CD4-positive, alpha-beta memory T cell (primary cell): ENCODE results near the gene FRMD5. TPM values are rescaled to one million over a fixed set of nuclear protein-coding genes. Genes with fewer than 3 reads are reported as not detected.

Experiments used
- CTCF ChIA-PET: fragments of 350-600 bp; sonication (Branson Sonifier 250); formaldehyde crosslinking; loops from one replicate; lab custom pipeline; 2021; ENCODE audit warnings: inconsistent platforms; ENCODE audit not compliant: partially characterized antibody; lab: Charles Lee
- POLR2A ChIA-PET: fragments of 350-600 bp; sonication (Branson Sonifier 250); formaldehyde crosslinking; loops from one replicate; lab custom pipeline; 2021; ENCODE audit not compliant: partially characterized antibody; lab: Charles Lee
- DNase-seq, 5 donors: peaks; one replicate each; pipeline versions ENCODE4 v3.0.0 to v3.0.0-alpha.2; 2020 to 2022; ENCODE audit warnings: mixed read lengths in 1 of 5
- H3K27ac ChIP-seq: one replicate; pipeline ENCODE4 v1.7.0; 2013; ENCODE audit warnings: low read depth, low read length
- H3K27me3 ChIP-seq: 2 replicates; pipeline ENCODE4 v1.7.0; 2013; ENCODE audit warnings: mild to moderate bottlenecking, low read length, moderate library complexity; ENCODE audit not compliant: insufficient read depth
- H3K36me3 ChIP-seq: 2 replicates; pipeline ENCODE4 v1.7.0; 2013; ENCODE audit warnings: mild to moderate bottlenecking, low read length, moderate library complexity; ENCODE audit not compliant: insufficient read depth
- H3K4me1 ChIP-seq: 2 replicates; pipeline ENCODE4 v1.7.0; 2013; ENCODE audit warnings: mild to moderate bottlenecking, low read length, moderate library complexity; ENCODE audit not compliant: insufficient read depth
- H3K4me3 ChIP-seq, 2 donors: one replicate each; pipeline ENCODE4 v1.7.0; 2013; ENCODE audit warnings: low read length in 2 of 2, mild to moderate bottlenecking in 1 of 2
- H3K9me3 ChIP-seq, 2 donors: one replicate each; pipeline ENCODE4 v1.7.0; 2013; ENCODE audit warnings: low read length in 2 of 2, control low read depth in 1 of 2; ENCODE audit not compliant: control insufficient read depth in 1 of 2
- H3K27ac Mint-ChIP-seq, 7 donors: one replicate each; pipeline ENCODE4 v1.8.0; 2020 to 2021; ENCODE audit warnings: mixed read lengths in 7 of 7, mild to moderate bottlenecking in 6 of 7, inconsistent platforms in 3 of 7, moderate library complexity in 3 of 7
- H3K27me3 Mint-ChIP-seq, 2 donors: one replicate each; pipeline ENCODE4 v1.8.0; 2020 to 2021; ENCODE audit warnings: mixed read lengths in 2 of 2
- H3K36me3 Mint-ChIP-seq, 2 donors: one replicate each; pipeline ENCODE4 v1.8.0; 2020 to 2021; ENCODE audit warnings: mixed read lengths in 2 of 2, inconsistent platforms in 1 of 2, mild to moderate bottlenecking in 1 of 2
- H3K4me1 Mint-ChIP-seq, 4 donors: one replicate each; pipeline ENCODE4 v1.8.0; 2020 to 2021; ENCODE audit warnings: mixed read lengths in 4 of 4, mild to moderate bottlenecking in 1 of 4
- H3K4me3 Mint-ChIP-seq, 8 donors: one replicate each; pipeline ENCODE4 v1.8.0; 2020 to 2021; ENCODE audit warnings: mixed read lengths in 8 of 8, mild to moderate bottlenecking in 7 of 8, moderate library complexity in 6 of 8, inconsistent platforms in 3 of 8
- H3K9me3 Mint-ChIP-seq, 8 donors: one replicate each; pipeline ENCODE4 v1.8.0; 2020 to 2021; ENCODE audit warnings: mixed read lengths in 8 of 8, mild to moderate bottlenecking in 5 of 8, inconsistent platforms in 3 of 8, moderate library complexity in 1 of 8
- intact Hi-C: fragments of 100-400 bp; cut with micrococcal nuclease; formaldehyde crosslinking; loops from one replicate; pipeline ENCODE4 v1.15.1; 2023
- polyA plus RNA-seq, 2 donors: library from polyadenylated mRNA; unstranded; fragments of 300-500 nt; fragmentation: Illumina TruSeq; gene quantifications; one replicate each; pipeline ENCODE4 v1.2.3, GENCODE V29; 2021
- total RNA-seq, 2 experiments: library from RNA; stranded (reverse); gene quantifications; one replicate each; pipeline ENCODE4 v1.2.3, GENCODE V29; 2021

The FRMD5 gene
- total and polyA plus RNA-seq, 4 experiments from 2014 or later, result 0.08 to 0.47 TPM; not detected in 2

DNA sequence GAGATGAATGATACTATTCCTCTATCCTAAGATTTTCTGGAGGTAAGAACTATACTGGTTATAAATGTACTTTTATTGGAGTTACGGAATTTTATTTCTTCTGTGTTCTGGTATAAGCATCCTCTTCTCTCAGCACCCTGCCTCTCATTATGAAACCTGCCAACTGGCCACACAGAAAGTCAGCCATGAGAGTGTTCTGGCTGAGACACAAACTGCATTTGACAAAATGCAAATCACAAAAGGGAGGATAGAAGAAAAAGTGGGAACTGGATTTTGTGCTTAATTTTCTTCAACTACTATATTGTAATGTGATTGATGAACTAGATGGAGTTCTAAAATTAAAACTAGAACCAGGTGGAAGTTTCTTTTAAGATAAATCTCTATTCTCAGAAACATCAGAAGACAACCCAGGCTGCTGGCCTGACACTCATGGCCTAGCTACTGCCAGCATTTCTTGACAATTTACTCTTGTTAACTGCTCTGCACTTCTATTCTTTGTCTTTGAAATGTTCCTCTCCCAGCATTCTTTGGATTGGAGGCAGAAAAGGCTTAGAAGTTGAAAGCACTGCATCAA lies 225.2 kb downstream of the FRMD5 start:
- H3K4me3 ChIP-seq, result no peak overlapping the region
- ChIA-PET CTCF (no interaction called here), POLR2A (no interaction called here)
- no peak overlapping the region for H3K27ac ChIP-seq
- no peaks in the 10 kb centered on the region for H3K36me3 Mint-ChIP-seq
- H3K27me3 ChIP-seq, result no peaks in the 10 kb centered on the region
- H3K4me3 Mint-ChIP-seq, result no peak overlapping the region
- no peaks in the 10 kb centered on the region for H3K9me3 Mint-ChIP-seq
- H3K9me3 ChIP-seq, result no peaks in the 10 kb centered on the region
- no peaks in the 10 kb centered on the region for H3K36me3 ChIP-seq
- intact Hi-C loops, result no loop called here
- H3K4me1 ChIP-seq, result peaks cover 8% of the 10 kb centered on the region
- DNase-seq, result no peak
- peaks cover 0 to 7% of the 10 kb centered on the region in 2 donors for H3K27me3 Mint-ChIP-seq
- peaks cover 3 to 16% (median 6%) of the 10 kb centered on the region in 4 donors for H3K4me1 Mint-ChIP-seq
- no peak overlapping the region for H3K27ac Mint-ChIP-seq

DNA sequence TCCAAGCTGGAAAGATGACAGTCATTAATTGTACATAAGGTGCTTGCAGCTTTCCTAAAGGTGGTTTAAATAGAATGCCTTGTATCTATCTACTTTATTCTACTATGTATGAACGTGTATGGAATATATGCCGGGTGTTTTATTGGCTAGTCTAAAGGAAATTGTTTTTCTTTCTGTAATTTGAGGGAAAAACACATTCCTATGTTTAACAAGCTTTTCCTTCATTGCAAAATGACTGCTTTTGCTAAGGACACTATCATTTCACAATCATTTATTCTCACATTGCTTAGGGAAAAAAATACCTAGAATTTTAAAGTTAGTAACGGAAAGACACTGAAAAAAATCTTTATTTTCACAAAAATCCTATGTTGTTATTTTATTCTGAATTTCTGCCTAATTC lies 226.5 kb downstream of the FRMD5 start:
- Histone ChIP-seq H3K27ac (no peak overlapping the region), H3K27me3 (no peaks in the 10 kb centered on the region), H3K9me3 (no peaks in the 10 kb centered on the region), H3K4me3 (no peak overlapping the region), H3K4me1 (no peaks in the 10 kb centered on the region), H3K36me3 (no peaks in the 10 kb centered on the region)
- ChIA-PET POLR2A (no interaction called here), CTCF (no interaction called here)
- no peak for DNase-seq
- H3K27me3 Mint-ChIP-seq, result peaks cover under 1 to 8% of the 10 kb centered on the region in 2 donors
- no peak overlapping the region for H3K4me3 Mint-ChIP-seq
- intact Hi-C loops, result no loop called here
- H3K27ac Mint-ChIP-seq, result no peak overlapping the region
- no peaks in the 10 kb centered on the region for H3K36me3 Mint-ChIP-seq
- H3K9me3 Mint-ChIP-seq, result no peaks in the 10 kb centered on the region
- H3K4me1 Mint-ChIP-seq, result peaks cover 0 to 4% (median 0%) of the 10 kb centered on the region in 4 donors

DNA sequence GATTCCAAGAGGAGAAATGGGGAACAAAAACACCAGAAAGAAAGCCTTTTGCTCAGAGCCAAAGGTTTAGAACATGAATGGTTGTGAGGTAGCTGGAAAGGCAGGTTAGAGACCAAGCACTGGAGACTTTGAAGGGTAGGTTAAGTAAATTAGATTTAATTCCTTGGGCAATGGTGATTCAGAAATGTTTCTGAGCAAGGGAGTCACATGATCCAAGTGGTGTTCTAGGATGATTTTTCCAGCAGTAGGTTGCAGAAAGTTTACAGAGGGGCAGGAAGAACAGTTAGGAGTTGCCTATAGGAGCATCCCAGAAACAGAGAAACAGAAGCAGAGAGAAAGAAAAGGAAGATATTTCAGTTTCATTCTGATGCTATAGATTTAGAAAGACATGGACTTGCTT lies 228.4 kb downstream of the FRMD5 start:
- intact Hi-C loops, result no loop called here
- H3K36me3 ChIP-seq, result no peaks in the 10 kb centered on the region
- CTCF ChIA-PET, result no interaction called here
- no peaks in the 10 kb centered on the region for H3K27me3 ChIP-seq
- Mint-ChIP-seq H3K9me3 (no peaks in the 10 kb centered on the region), H3K4me1 (no peaks in the 10 kb centered on the region), H3K27ac (no peak overlapping the region), H3K4me3 (no peak overlapping the region), H3K27me3 (peaks cover 3 to 8% of the 10 kb centered on the region in 2 donors), H3K36me3 (no peaks in the 10 kb centered on the region)
- H3K4me1 ChIP-seq, result no peaks in the 10 kb centered on the region
- no peaks in the 10 kb centered on the region for H3K9me3 ChIP-seq
- POLR2A ChIA-PET, result no interaction called here
- DNase-seq, result no peak
- no peak overlapping the region for H3K27ac ChIP-seq
- H3K4me3 ChIP-seq, result no peak overlapping the region

DNA sequence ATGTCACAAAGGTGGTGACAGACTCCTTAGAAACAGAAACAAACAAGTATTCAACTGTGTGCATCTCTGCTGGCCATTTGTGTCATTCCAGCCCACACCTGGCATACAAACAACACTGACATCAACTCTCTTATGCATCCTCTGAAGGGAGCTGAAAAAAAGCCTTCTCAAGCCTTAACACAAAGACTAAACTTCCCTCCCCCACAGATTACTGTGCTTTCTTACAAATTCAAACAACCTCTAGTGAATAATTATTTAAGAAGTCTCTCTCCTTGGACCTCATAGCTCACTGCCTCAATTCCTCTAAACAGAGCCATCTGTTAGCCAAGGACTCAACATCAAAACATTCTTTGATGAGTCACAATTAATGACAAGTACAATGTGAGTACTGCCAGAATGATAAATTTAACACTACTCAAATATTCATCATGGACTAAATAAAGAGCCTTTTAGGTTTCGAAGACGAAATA lies 236.2 kb downstream of the FRMD5 start:
- no peak overlapping the region for H3K4me3 ChIP-seq
- H3K36me3 ChIP-seq, result no peaks in the 10 kb centered on the region
- H3K9me3 Mint-ChIP-seq, result peaks cover 0 to 2% (median 0%) of the 10 kb centered on the region in 8 donors
- H3K27me3 ChIP-seq, result peaks cover 5% of the 10 kb centered on the region
- DNase-seq, result no peak
- no peaks in the 10 kb centered on the region for H3K4me1 Mint-ChIP-seq
- no peak overlapping the region for H3K4me3 Mint-ChIP-seq
- H3K9me3 ChIP-seq, result no peaks in the 10 kb centered on the region
- POLR2A ChIA-PET, result no interaction called here
- intact Hi-C loops, result no loop called here
- no peak overlapping the region for H3K27ac ChIP-seq
- no peaks in the 10 kb centered on the region for H3K36me3 Mint-ChIP-seq
- peaks cover 6 to 15% of the 10 kb centered on the region in 2 donors for H3K27me3 Mint-ChIP-seq
- no peaks in the 10 kb centered on the region for H3K4me1 ChIP-seq
- H3K27ac Mint-ChIP-seq, result no peak overlapping the region
- CTCF ChIA-PET, result no interaction called here

DNA sequence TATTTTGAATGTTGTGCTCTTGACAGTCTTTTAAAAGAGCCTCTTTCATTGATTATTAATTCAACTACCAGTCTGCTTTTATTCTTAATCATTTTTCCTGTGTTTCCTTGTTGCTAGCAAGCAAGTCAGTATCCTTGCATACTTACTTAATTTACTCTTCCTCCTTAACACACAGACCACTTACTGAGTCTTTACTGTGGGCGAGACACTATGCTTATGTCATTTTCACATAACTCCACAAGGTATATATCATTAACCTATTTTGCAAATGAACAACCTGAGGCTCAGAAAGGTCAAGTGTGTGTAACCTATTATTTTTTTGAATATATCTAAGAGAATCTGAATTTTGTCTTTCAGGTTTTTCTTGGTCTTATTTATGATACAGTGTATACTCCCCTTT lies 237.3 kb downstream of the FRMD5 start:
- H3K27me3 Mint-ChIP-seq, result peaks cover 6 to 14% of the 10 kb centered on the region in 2 donors
- peaks cover 0 to 2% (median 0%) of the 10 kb centered on the region in 8 donors for H3K9me3 Mint-ChIP-seq
- no peak overlapping the region for H3K27ac Mint-ChIP-seq
- no peaks in the 10 kb centered on the region for H3K36me3 Mint-ChIP-seq
- intact Hi-C loops, result no loop called here
- no peak overlapping the region for H3K27ac ChIP-seq
- H3K4me1 Mint-ChIP-seq, result peaks cover 0 to 3% (median 0%) of the 10 kb centered on the region in 4 donors
- H3K4me1 ChIP-seq, result no peaks in the 10 kb centered on the region
- peaks cover 5% of the 10 kb centered on the region for H3K27me3 ChIP-seq
- H3K4me3 ChIP-seq, result no peak overlapping the region
- H3K36me3 ChIP-seq, result no peaks in the 10 kb centered on the region
- ChIA-PET CTCF (no interaction called here), POLR2A (no interaction called here)
- no peaks in the 10 kb centered on the region for H3K9me3 ChIP-seq
- no peak overlapping the region for H3K4me3 Mint-ChIP-seq
- DNase-seq, result no peak

DNA sequence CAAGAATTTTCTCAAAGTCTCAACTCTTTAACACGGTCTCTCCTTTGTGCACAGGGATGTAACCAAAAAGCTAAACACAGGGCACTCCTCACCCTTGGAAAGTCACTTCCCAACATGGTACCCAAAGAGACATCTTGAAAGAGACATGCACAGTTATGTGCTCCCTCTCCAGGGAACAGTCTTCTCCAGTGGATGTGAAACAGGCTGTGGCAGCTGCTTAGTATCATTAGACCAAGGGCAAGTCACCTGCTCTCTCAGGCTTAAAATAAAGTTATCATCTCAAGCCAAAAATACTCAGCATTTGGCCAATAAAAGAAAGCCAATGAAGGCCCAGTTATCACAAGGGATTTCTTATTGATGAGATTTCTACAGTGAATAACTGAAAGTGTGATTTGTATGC lies 239.9 kb downstream of the FRMD5 start:
- ChIA-PET CTCF (no interaction called here), POLR2A (interaction anchor here (0.5 kb wide), 1 partner anchor 334 kb away, joined by 3 read pairs; the partner anchor contains the start of gene GOLM2)
- H3K4me3 Mint-ChIP-seq, result no peak overlapping the region
- Histone ChIP-seq H3K27ac (no peak overlapping the region), H3K4me1 (no peaks in the 10 kb centered on the region), H3K36me3 (no peaks in the 10 kb centered on the region), H3K27me3 (peaks cover 5% of the 10 kb centered on the region), H3K4me3 (no peak overlapping the region), H3K9me3 (no peaks in the 10 kb centered on the region)
- H3K36me3 Mint-ChIP-seq, result no peaks in the 10 kb centered on the region
- no peak overlapping the region for H3K27ac Mint-ChIP-seq
- DNase-seq, result no peak
- intact Hi-C loops, result no loop called here
- peaks cover 4 to 10% of the 10 kb centered on the region in 2 donors for H3K27me3 Mint-ChIP-seq
- H3K9me3 Mint-ChIP-seq, result peaks cover 0 to 2% (median 0%) of the 10 kb centered on the region in 8 donors
- H3K4me1 Mint-ChIP-seq, result peaks cover 0 to 3% (median 0%) of the 10 kb centered on the region in 4 donors

DNA sequence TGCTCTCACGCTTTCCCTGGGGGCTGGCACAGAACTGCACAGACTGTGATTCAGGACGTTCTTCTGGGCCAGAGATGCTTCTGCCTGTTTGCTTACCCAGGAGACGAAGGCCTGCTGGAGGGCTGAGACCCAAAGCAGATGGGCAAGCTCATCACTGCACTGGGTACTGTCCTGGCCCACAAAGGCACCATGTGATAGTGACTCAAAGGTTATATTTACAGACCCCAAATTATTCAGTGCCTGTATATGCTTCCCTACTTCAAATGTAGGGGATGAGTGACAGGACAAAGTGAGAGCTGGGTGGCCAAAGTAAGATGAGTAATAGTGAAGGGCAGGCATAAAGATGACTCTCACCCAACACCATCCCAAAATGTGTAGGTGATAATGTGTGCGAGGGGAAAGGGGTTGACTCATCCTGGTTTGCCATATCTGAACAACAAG lies 240.9 kb downstream of the FRMD5 start:
- Histone ChIP-seq H3K4me1 (no peaks in the 10 kb centered on the region), H3K9me3 (no peaks in the 10 kb centered on the region), H3K27ac (no peak overlapping the region), H3K36me3 (no peaks in the 10 kb centered on the region), H3K4me3 (no peak overlapping the region), H3K27me3 (peaks cover 5% of the 10 kb centered on the region)
- Mint-ChIP-seq H3K27me3 (peaks cover 3 to 7% of the 10 kb centered on the region in 2 donors), H3K4me3 (no peak overlapping the region), H3K4me1 (peaks cover 0 to 3% (median 0%) of the 10 kb centered on the region in 4 donors), H3K27ac (no peak overlapping the region), H3K9me3 (peaks cover 0 to 2% (median 0%) of the 10 kb centered on the region in 8 donors), H3K36me3 (no peaks in the 10 kb centered on the region)
- intact Hi-C loops, result no loop called here
- POLR2A ChIA-PET, result no interaction called here
- no peak for DNase-seq
- CTCF ChIA-PET, result no interaction called here
